ENCODE data around the gene DDIAS.

- TF ChIP-seq CTCF (IDR thresholded peaks at IDR 0.05) (no peak), EZH2 (IDR thresholded peaks at IDR 0.05; ENCODE audit: borderline replicate concordance, insufficient read depth, low read depth, low read length, poor library complexity, severe bottlenecking) (no peak)
Observed at GRCh38 chr11:82972103-82972502, 70.6 kb downstream of the DDIAS start.
